Measurements from ENCODE around the gene UBALD1. TPM values are rescaled to one million over a fixed set of nuclear protein-coding genes. Genes with fewer than 3 reads are reported as not detected.
A peak's percentile ranks its signal among the peaks of the same experiment; 100 is the strongest.

Gene UBALD1
- total and polyA plus RNA-seq, 10 of the 15 experiments (the other 5 are each of a cell fraction or from before 2014, with no cell fraction given), result 0.05 to 32.7 (median 5.1) TPM

- Histone ChIP-seq H3K4me2 (ENCODE audit: control insufficient read depth, insufficient read depth) (no peak overlapping the region), H2AFZ (ENCODE audit: control insufficient read depth, low read depth, low read length) (no peak overlapping the region), H3K9me3 (replicated peaks; ENCODE audit: control insufficient read depth, insufficient read depth, low read length) (no peaks in the 10 kb centered on the region), H3K27ac (ENCODE audit: control insufficient read depth, insufficient read depth) (no peak overlapping the region), H3K79me2 (ENCODE audit: control insufficient read depth, insufficient read depth, low read length) (peaks cover 25% of the 10 kb centered on the region), H3K9ac (ENCODE audit: control insufficient read depth, insufficient read depth, low read length) (no peak overlapping the region), H3K36me3 (ENCODE audit: control insufficient read depth in 2 of 2, insufficient read depth in 2 of 2, low read length in 1 of 2) (peaks cover 0 to 10% of the 10 kb centered on the region in 2 experiments; a peak in 2 of 4 replicates), H4K20me1 (ENCODE audit: control insufficient read depth, insufficient read depth) (no peaks in the 10 kb centered on the region), H3K4me3 (no peak overlapping the region), H3K4me1 (ENCODE audit: control insufficient read depth, insufficient read depth, low read length) (peaks cover 6% of the 10 kb centered on the region; the same call in 1 of the 2 replicates), H3K27me3 (replicated peaks in 1 of 2; ENCODE audit: control insufficient read depth in 2 of 2, insufficient read depth in 2 of 2, low read length in 1 of 2) (no peaks in the 10 kb centered on the region)
- CTCF ChIA-PET, result no interaction called here
- POLR2A ChIA-PET, result no interaction called here
- SMC1A ChIA-PET (ENCODE audit: uncharacterized antibody, unreplicated experiment), result no interaction called here
- DNase-seq (ENCODE audit: low read depth, low spot score) (no peak), FAIRE-seq (no peak), ATAC-seq (no peak)
- intact Hi-C loops (cut with micrococcal nuclease; ENCODE audit: unreplicated experiment), result loop anchor here (10.0 kb wide), 3 partner anchors 95 to 195 kb away; partner anchors contain the start of genes DNAJA3 and ROGDI
- in situ Hi-C loops (cut with MboI), result loop anchor here (10.0 kb wide), 1 partner anchor 345 kb away; the partner anchor contains the start of gene SEC14L5
- TF ChIP-seq TARDBP (IDR thresholded peaks at IDR 0.05; ENCODE audit: borderline replicate concordance), result no peak
- no peak for TF ChIP-seq STAT1 (conservative IDR thresholded peaks at IDR 0.05)
- TF ChIP-seq IRF5 (IDR thresholded peaks at IDR 0.05; ENCODE audit: borderline replicate concordance), result no peak
- TF ChIP-seq ZNF687 (IDR thresholded peaks at IDR 0.05), result no peak
- no peak for TF ChIP-seq HCFC1 (IDR thresholded peaks at IDR 0.05; ENCODE audit: low read length)
- peak; percentile 51; the same call in 1 of the 2 replicates for TF ChIP-seq POLR2A (IDR thresholded peaks at IDR 0.05; ENCODE audit: low read depth, low read length)
- no peak for TF ChIP-seq DPF2 (IDR thresholded peaks at IDR 0.05)
- no peak for TF ChIP-seq ZNF592 (IDR thresholded peaks at IDR 0.05)
- no peak for TF ChIP-seq GABPA (IDR thresholded peaks at IDR 0.05; ENCODE audit: low read depth)
- no peak for TF ChIP-seq NFXL1 (IDR thresholded peaks at IDR 0.05; ENCODE audit: borderline replicate concordance)
- no peak for TF ChIP-seq FOXK2 (IDR thresholded peaks at IDR 0.05)
- TF ChIP-seq POLR2AphosphoS5 (IDR thresholded peaks at IDR 0.05; ENCODE audit: low read length), result 0 out of 2 replicates have a peak, but pooled peaks have one; percentile 15
- no TSS peak for BruUV-seq (replicated peaks)
- 94% methylated on average over 32 of the region's 45 CpGs for WGBS (ENCODE audit: insufficient coverage, insufficient replicate concordance, low lambda C conversion rate, missing lambda C conversion rate)
- RAD21 ChIA-PET (ENCODE audit: unreplicated experiment), result no interaction called here
Observed at GRCh38 chr16:4609200-4610010, 5.3 kb downstream of the UBALD1 start.

Data from GM12878 (cell line).